Measurements from ENCODE around the gene LKAAEAR1. TPM values are rescaled to one million over a fixed set of nuclear protein-coding genes. Genes with fewer than 3 reads are reported as not detected.

The LKAAEAR1 gene
- total RNA-seq, 1 donor from 2014 or later, result 0.31 TPM

- ChIA-PET CTCF (no interaction called here), POLR2A (no interaction called here)
- H3K4me1 Mint-ChIP-seq, result peaks cover 16% of the 10 kb centered on the region
- ATAC-seq (ENCODE audit: low read depth), result no peak
- H3K4me3 Mint-ChIP-seq, result no peak overlapping the region
- no peak for DNase-seq
- peaks cover 27% of the 10 kb centered on the region for H3K27me3 Mint-ChIP-seq
- TF ChIP-seq, protein P1, sequence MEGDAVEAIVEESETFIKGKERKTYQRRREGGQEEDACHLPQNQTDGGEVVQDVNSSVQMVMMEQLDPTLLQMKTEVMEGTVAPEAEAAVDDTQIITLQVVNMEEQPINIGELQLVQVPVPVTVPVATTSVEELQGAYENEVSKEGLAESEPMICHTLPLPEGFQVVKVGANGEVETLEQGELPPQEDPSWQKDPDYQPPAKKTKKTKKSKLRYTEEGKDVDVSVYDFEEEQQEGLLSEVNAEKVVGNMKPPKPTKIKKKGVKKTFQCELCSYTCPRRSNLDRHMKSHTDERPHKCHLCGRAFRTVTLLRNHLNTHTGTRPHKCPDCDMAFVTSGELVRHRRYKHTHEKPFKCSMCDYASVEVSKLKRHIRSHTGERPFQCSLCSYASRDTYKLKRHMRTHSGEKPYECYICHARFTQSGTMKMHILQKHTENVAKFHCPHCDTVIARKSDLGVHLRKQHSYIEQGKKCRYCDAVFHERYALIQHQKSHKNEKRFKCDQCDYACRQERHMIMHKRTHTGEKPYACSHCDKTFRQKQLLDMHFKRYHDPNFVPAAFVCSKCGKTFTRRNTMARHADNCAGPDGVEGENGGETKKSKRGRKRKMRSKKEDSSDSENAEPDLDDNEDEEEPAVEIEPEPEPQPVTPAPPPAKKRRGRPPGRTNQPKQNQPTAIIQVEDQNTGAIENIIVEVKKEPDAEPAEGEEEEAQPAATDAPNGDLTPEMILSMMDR (IDR thresholded peaks at IDR 0.05), result no peak
- no peak overlapping the region for H3K27ac Mint-ChIP-seq
- intact Hi-C loops (cut with micrococcal nuclease), result loop anchor here (5.0 kb wide), 1 partner anchor 519 kb away; the partner anchor contains the start of gene PTK6
- H3K9me3 Mint-ChIP-seq, result no peaks in the 10 kb centered on the region
- no peaks in the 10 kb centered on the region for H3K36me3 Mint-ChIP-seq (ENCODE audit: low read depth)
Measured at GRCh38 chr20:64055893-64056638, 28.1 kb downstream of the LKAAEAR1 start.

DNA sequence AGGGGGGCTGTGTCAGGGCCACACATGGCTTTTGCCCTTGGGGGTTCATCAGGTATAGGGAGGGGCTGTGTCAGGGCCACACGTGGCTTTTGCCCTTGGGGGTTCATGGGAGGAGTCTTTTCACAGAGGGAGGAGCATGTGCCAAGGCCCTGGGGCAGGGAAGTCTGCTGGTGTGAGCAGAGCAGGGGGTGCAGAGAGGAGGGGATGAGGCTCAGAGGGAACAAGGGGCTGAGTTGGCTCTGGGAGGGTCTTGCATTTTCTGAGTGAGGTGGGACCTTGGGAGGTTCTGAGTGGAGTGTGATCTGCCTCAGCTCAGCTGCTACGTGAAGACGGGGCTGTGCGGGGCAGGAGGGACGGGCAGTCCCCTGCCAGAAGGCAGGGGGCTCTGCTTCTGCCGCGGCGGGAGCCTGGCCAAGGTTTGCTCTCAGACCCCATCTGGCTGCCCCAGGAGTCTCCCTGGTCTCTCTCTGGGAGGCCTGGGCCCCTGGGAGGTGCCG, 28.8 kb downstream of the LKAAEAR1 start:
- intact Hi-C loops (cut with micrococcal nuclease), result loop anchor here (5.0 kb wide), 1 partner anchor 518 kb away; the partner anchor contains the start of gene PTK6
- H3K36me3 Mint-ChIP-seq (ENCODE audit: low read depth), result no peaks in the 10 kb centered on the region

DNA sequence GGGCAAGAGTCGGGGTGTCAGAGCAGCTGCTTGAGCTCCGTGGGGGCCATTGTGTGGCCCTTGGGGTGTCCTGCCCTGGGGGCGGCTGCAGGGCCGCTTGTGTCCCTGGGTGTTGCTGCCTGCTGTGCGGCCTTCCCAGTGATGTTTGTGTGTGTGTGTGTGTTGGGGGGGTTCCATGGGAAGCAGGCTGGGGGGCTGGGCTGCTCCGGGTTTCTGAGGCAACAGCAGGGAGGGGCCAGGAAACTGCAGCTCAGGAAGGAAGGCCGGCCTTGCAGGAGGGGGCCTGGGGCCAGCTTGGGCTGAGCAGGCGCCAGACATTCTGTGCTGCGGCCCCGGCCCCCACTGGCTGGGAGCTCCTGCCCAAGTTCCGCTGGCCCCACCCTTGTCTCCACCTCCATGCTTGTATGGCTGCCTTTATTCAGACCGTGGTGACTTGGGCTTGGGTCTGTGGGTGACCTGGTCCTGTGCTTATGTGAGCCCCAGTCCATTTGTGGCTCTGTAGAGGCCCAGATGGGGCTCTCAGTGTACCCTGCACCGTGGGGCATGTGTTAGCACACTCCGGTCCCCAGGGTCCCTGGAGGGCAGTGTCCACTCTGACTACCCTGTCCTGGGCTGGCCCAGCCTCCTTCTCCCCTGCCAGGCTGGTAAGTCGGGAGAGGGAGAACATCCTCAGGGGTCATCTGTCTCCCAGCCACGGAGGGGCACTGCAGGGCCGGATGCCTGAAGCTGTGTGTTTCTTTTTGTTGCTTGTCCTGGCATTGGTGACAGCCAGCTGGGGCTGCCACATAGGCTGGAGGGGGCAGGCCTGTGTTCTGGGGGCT, 30.1 kb downstream of the LKAAEAR1 start:
- Mint-ChIP-seq H3K4me3 (no peak overlapping the region), H3K9me3 (no peaks in the 10 kb centered on the region), H3K4me1 (peaks cover 21% of the 10 kb centered on the region), H3K36me3 (ENCODE audit: low read depth) (no peaks in the 10 kb centered on the region), H3K27ac (no peak overlapping the region), H3K27me3 (peaks cover 30% of the 10 kb centered on the region)
- CTCF ChIA-PET, result interaction anchor here (0.6 to 1.7 kb wide), 2 partner anchors 26 to 66 kb away, joined by 3 to 6 read pairs; no protein-coding TSS in a partner anchor
- no peak for ATAC-seq (ENCODE audit: low read depth)
- intact Hi-C loops (cut with micrococcal nuclease), result no loop called here
- POLR2A ChIA-PET, result interaction anchor here (0.9 kb wide), 1 partner anchor 10 kb away, joined by 5 read pairs; no protein-coding TSS in a partner anchor
- DNase-seq, result no peak
- TF ChIP-seq, protein P1 (IDR thresholded peaks at IDR 0.05), result no peak

More for the DNA sequence above, 28.8 kb downstream of the LKAAEAR1 start:
- TF ChIP-seq, protein P1 (IDR thresholded peaks at IDR 0.05), result no peak
- H3K27me3 Mint-ChIP-seq, result peaks cover 29% of the 10 kb centered on the region
- H3K9me3 Mint-ChIP-seq, result no peaks in the 10 kb centered on the region
- H3K4me1 Mint-ChIP-seq, result peaks cover 18% of the 10 kb centered on the region
- POLR2A ChIA-PET, result no interaction called here
- no peak for DNase-seq
- no peak overlapping the region for H3K27ac Mint-ChIP-seq
- ATAC-seq (ENCODE audit: low read depth), result no peak
- no peak overlapping the region for H3K4me3 Mint-ChIP-seq
- CTCF ChIA-PET, result no interaction called here

DNA sequence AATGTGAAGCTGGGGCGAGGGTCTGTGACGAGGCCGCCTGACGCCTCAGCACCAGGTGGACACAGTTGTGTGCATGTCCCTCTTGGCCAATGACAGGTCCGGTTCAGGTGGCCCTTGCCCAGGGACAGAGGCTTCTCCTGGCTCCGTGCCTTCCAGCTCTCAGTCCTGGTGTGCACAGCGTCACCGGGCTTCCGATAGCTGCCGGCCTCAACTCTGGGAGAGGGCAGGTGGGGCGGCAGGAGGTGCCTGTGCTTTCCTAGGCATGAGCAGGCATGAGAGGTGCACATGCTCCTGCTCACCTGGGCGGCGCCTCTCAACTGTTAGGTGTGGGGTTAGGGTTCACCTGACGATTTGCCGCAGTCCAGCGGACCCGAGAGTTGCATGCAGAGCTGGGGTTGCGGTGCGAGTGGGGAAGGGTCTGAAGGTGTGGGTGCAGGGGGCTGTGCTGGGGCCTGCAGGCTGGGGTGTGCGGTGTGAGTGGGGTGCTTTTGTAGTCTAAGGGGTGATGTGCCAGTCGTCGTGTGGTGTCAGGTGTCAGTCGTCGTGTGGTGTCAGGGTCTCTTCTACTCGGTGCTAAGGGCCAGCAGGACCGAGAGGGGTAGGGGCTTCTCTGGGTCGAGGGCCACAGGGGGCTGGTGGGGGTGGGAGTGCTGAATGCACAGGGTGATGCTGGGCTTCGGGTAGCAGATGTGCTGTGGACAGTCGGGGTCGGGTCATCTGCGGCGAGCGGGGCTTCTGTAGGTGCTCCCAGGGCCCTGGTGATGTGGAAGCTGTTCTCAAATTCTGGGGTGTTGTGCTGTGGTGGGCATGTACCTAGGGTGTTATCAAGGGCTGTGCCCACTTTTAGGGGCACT, 31.0 kb downstream of the LKAAEAR1 start:
- ATAC-seq (ENCODE audit: low read depth), result no peak
- Mint-ChIP-seq H3K9me3 (no peaks in the 10 kb centered on the region), H3K36me3 (ENCODE audit: low read depth) (no peaks in the 10 kb centered on the region), H3K27ac (no peak overlapping the region), H3K4me3 (no peak overlapping the region), H3K4me1 (peaks cover 17% of the 10 kb centered on the region), H3K27me3 (peaks cover 32% of the 10 kb centered on the region)
- intact Hi-C loops (cut with micrococcal nuclease), result no loop called here
- CTCF ChIA-PET, result interaction anchor here (0.6 to 1.7 kb wide), 4 partner anchors 14 to 67 kb away, joined by 3 to 6 read pairs (median 3); no protein-coding TSS in a partner anchor
- TF ChIP-seq, protein P1 (IDR thresholded peaks at IDR 0.05), result no peak
- DNase-seq, result no peak
- POLR2A ChIA-PET, result interaction anchor here (0.9 kb wide), 1 partner anchor 9 kb away, joined by 5 read pairs; no protein-coding TSS in a partner anchor
